Uterus (tissue), 2 donors: ENCODE results near the gene GABRG3.

Source experiments
- CTCF ChIP-seq, 4 experiments: fragments of 200-600 bp in 2 of 4; fragments of 450-650 bp in 2 of 4; sonication (generic) in 2 of 4; IDR thresholded peaks; one replicate each; pipeline ENCODE4 v1.5.1; 2016 to 2019; ENCODE audit warnings: antibody characterized with exemption in 4 of 4, mild to moderate bottlenecking in 2 of 4, moderate library complexity in 1 of 4
- POLR2A ChIP-seq, 2 donors: fragments of 450-650 bp; IDR thresholded peaks; one replicate each; pipeline ENCODE4 v1.6.1; 2016; ENCODE audit warnings: antibody characterized with exemption in 2 of 2, mild to moderate bottlenecking in 1 of 2, moderate library complexity in 1 of 2

DNA sequence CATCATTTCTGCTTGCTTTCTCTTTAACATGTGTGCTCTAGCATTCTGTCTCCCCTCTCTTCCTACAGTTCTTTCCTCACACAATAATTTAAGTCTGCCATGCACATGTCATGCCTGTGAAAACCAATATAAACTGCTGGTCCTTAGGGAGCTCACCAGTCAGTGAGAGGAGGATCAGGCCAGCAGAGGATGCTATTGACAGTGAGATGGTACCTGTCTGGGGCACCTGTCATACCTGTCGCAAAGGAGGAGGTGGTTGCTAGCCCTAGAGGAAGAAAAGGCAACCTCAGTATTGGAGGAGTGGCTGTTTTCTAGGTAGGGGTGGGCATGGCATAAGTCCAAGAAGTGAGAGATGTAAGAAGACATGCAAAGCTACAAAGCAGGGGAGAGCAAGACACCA lies 194.6 kb downstream of the GABRG3 start:
- no peak for TF ChIP-seq CTCF (IDR thresholded peaks at IDR 0.05)
- no peak for TF ChIP-seq POLR2A (IDR thresholded peaks at IDR 0.05)
